ENCODE results near the gene LRFN5. TPM values are rescaled to one million over a fixed set of nuclear protein-coding genes. Genes with fewer than 3 reads are reported as not detected.
"Not testable (repeated sequence)": the region's sequence is repeated elsewhere in the genome, so short reads cannot be mapped to it uniquely, and the experiment has no call there.

Gene LRFN5
- total RNA-seq, 1 donor from 2014 or later = 7.9 TPM

GRCh38 chr14:41899416-41899815, 292.7 kb downstream of the LRFN5 start:
- DNase-seq (ENCODE audit: low spot score) = peak; percentile 21

- DNase-seq (ENCODE audit: low spot score) = no peak
Measured at GRCh38 chr14:41900644-41901043, 294.0 kb downstream of the LRFN5 start.

- DNase-seq (ENCODE audit: low spot score) = no peak
Measured at GRCh38 chr14:41901089-41901488, 294.4 kb downstream of the LRFN5 start.

GRCh38 chr14:41905394-41905964, 298.8 kb downstream of the LRFN5 start:
- no peak for DNase-seq (ENCODE audit: low spot score)

GRCh38 chr14:41911155-41911554, 304.5 kb downstream of the LRFN5 start:
- DNase-seq (ENCODE audit: low spot score) = not testable (repeated sequence)

- no peak for DNase-seq (ENCODE audit: low spot score)
Measured at GRCh38 chr14:41913398-41913797, 306.7 kb downstream of the LRFN5 start.

- DNase-seq (ENCODE audit: low spot score) = no peak
Measured at GRCh38 chr14:41915732-41916131, 309.1 kb downstream of the LRFN5 start.

GRCh38 chr14:41916313-41916712, 309.6 kb downstream of the LRFN5 start:
- no peak for DNase-seq (ENCODE audit: low spot score)

- peak; percentile 14 for DNase-seq (ENCODE audit: low spot score)
Measured at GRCh38 chr14:41925409-41925808, 318.7 kb downstream of the LRFN5 start.

- no peak for DNase-seq (ENCODE audit: low spot score)
Measured at GRCh38 chr14:41950428-41951151, 343.9 kb downstream of the LRFN5 start.

Measured in umbilical cord (tissue), 2 donors.